ENCODE results near the gene SUPT20HL2.
"Not testable (repeated sequence)": the region's sequence is repeated elsewhere in the genome, so short reads cannot be mapped to it uniquely, and the experiment has no call there.

SUPT20HL2 gene

DNA sequence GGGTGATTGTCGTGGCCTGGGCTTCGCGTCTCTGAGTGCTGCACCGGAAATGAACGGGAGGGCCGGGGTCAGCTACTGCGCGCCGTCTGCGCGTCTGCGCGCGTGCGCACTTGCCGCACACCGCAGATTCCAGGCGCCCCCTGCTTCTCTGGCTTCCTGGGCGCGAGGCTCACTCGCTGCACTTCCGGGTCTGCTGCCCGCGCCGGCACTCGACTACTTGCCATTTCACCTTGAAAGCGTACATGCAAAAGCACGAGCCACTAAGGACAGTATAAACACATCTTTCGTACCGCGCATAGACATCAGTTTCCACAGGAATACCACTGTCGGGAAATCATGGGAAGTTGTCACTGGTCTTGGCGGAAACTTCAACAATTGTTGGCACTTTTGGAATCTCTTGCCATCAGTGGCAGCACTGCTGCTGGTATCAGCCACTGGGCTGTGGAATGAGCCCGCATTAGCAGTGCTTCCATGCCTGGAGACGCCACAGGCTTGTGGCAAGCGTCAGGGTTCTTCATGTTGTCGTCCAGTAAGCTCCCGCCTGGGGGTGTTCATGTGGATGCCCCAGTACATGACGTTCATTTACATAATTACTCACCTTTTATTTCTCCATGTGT is at the start of gene SUPT20HL2:
TSS of gene SUPT20HL2 (minus strand) at position 51 of the 617 bp plus-strand sequence. CDS start 754 bp downstream, outside the sequence.
- no peak for DNase-seq (ENCODE audit: low read depth)

GRCh38 chrX:24362089-24362745 is 48.3 kb upstream of the SUPT20HL2 start:
- DNase-seq (ENCODE audit: low read depth) = not testable (repeated sequence)

DNA sequence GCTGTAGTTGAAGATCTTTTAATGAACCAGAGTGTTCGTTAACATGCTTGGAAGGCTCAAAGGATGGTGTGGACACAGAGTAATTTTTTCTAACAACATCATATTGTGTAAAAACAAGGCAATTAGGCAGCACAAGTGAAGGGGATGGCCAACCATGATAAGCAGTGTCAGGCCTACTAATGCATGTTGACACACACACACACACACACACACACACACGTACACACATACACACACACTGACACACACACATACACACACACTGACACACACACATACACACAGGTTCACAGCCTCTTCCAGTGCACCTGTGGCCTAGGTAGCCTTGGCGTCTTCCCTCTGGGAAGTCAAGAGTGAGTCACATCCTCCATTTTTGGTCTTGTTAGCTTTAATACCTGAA is 46.4 kb upstream of the SUPT20HL2 start, which contains the start of gene SUPT20HL1:
TSS of gene SUPT20HL1 (plus strand) at position 368 of the 400 bp plus-strand sequence. CDS start 2,122 bp downstream, outside the sequence.
- no peak for DNase-seq (ENCODE audit: low read depth)

DNA sequence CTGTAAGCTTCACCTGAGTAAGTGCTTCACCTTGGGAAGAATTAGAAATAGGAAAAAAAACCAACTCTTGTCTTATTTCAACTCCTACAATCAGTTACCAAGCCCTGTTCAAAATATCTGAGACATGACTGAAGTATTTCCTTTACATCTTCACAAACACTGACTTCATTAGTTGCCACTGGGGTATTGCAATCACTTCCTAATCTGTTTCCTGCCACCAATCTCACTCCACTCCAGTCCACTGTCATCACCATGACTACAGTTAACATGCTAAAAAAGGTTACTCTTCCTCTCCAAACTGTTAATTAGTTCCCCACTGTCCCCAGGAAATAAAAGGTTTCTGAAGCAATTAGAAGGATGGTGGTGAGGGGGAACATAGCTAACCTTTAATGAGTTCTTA is 43.2 kb upstream of the SUPT20HL2 start:
- DNase-seq (ENCODE audit: low read depth) = no peak

DNA sequence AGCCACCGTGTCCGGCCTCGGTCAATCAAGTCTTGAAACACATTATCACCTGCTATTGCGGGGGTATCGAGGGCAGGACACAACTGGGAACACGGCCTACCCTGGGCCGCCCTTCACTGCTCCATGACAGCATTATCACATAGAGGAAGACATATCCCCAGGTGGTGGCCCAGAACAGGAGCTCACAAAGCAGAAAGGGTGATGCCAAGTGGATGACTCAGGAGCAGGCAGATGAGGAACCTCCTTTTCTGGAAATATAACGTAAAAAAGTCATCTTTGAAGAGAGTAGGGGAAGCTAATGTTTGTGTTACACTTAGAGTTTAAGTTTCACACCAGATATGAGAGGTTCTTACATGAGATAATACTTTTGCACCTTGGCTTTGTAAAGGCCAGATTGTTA is 41.2 kb upstream of the SUPT20HL2 start:
- DNase-seq (ENCODE audit: low read depth) = no peak

- no peak for DNase-seq (ENCODE audit: low read depth)
Observed at GRCh38 chrX:24350217-24350616, 36.3 kb upstream of the SUPT20HL2 start.

GRCh38 chrX:24347881-24348280 is 34.0 kb upstream of the SUPT20HL2 start:
- no peak for DNase-seq (ENCODE audit: low read depth)

GRCh38 chrX:24343719-24344118 is 29.9 kb upstream of the SUPT20HL2 start:
- DNase-seq (ENCODE audit: low read depth) = no peak

- no peak for DNase-seq (ENCODE audit: low read depth)
Observed at GRCh38 chrX:24341795-24342194, 27.9 kb upstream of the SUPT20HL2 start.

DNA sequence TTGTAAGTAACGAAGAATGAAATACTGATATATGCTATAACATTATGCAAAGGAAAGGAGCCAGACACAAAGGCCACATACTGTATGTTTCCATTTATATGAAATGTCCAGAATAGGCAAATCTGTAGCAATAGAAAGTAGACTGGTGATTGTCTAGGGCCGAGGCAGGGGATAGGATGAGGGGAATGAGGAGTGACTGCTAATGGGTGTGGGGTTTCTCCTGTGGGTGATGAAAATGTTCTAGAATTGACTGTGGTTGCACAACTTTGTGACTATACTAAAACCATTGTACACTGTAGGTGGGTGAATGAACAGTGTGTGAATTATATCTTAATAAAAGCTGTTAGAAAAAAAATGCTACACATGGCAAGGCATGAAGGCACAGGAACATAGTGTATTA is 26.6 kb upstream of the SUPT20HL2 start:
- no peak for DNase-seq (ENCODE audit: low read depth)

DNA sequence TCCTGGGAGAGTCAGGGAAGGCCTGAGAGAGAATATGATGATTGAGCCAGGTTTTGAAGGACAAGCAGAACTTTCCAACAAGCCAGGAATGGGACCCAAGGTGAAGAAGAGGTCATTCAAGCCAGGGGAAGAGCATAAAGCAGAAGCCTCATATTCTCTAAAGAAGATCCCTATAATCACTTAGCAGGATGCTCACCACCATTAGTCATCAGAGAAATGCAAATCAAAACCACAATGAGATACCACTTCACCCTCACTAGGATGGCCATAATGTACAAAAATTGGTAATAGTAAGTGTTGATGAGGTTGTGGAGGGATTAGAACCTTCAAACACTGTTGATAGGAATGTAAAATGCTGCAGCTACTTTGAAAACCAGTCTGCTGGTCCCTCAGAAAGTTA is 26.0 kb upstream of the SUPT20HL2 start:
- DNase-seq (ENCODE audit: low read depth) = no peak

DNA sequence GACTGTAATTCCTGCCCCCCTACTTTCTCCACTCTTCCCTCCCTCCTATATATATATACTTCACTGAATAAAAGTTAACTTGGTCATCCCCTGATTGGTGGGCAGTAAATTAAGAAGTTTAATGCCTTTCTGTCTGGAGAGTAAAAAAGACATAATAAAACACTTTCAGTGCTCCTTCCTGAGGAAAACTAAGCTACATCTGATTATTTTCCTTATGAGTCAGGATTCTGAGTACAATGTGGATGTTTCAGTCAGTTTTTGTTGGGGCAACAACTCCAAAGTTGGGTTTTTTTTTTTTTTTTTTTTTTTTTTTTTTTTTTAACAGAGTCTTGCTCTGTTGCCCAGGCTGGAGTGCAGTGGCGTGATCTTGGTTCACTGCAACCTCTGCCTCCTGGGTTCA is 22.0 kb upstream of the SUPT20HL2 start:
- DNase-seq (ENCODE audit: low read depth) = no peak

- DNase-seq (ENCODE audit: low read depth) = no peak
Observed at GRCh38 chrX:24334461-24334860, 20.6 kb upstream of the SUPT20HL2 start.

DNA sequence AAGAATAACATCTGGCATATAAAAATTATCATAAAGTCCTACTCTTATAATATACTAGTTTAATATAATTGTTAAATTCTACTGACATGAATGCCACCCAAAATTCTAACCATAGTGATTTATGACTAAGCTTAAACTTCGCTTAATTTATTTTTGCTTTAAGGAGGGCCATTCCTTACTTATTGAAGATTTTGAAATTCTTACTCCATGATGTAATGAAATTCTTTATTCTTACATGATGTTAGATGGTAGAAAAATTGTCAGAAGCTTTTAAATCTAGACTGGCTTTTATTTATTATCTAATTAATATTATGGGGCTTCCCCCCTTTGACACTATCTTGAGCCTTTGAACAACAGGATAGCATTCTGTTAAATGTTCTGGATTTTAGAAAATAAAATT is 19.5 kb upstream of the SUPT20HL2 start:
- no peak for DNase-seq (ENCODE audit: low read depth)

DNA sequence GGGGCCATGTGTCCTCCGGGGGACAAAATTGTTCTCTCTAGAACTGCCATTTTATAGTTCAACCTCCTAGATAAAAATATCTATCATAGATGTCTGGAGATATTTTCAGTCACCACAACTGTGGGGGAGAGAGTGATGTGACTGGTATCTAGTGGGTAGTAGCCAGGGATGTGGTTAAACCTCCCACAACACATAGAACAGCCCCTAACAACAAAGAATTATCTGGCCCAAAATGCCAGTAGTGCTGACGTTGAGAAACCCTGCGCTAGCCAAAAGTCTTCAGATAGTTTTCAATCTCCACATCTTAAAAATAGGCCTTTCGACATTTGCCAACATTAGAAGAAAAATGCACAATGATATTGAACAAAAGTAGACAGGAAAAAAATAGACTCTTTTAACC is 19.0 kb upstream of the SUPT20HL2 start:
- DNase-seq (ENCODE audit: low read depth) = no peak

- DNase-seq (ENCODE audit: low read depth) = no peak
Observed at GRCh38 chrX:24325231-24325630, 11.4 kb upstream of the SUPT20HL2 start.

- DNase-seq (ENCODE audit: low read depth) = no peak
Observed at GRCh38 chrX:24321741-24322395, 8.0 kb upstream of the SUPT20HL2 start.

GRCh38 chrX:24317567-24317966 is 3.7 kb upstream of the SUPT20HL2 start:
- no peak for DNase-seq (ENCODE audit: low read depth)

GRCh38 chrX:24316111-24316510 is 2.2 kb upstream of the SUPT20HL2 start:
- no peak for DNase-seq (ENCODE audit: low read depth)

GRCh38 chrX:24312249-24312607 is 1.6 kb downstream of the SUPT20HL2 start:
- DNase-seq (ENCODE audit: low read depth) = not testable (repeated sequence)

DNA sequence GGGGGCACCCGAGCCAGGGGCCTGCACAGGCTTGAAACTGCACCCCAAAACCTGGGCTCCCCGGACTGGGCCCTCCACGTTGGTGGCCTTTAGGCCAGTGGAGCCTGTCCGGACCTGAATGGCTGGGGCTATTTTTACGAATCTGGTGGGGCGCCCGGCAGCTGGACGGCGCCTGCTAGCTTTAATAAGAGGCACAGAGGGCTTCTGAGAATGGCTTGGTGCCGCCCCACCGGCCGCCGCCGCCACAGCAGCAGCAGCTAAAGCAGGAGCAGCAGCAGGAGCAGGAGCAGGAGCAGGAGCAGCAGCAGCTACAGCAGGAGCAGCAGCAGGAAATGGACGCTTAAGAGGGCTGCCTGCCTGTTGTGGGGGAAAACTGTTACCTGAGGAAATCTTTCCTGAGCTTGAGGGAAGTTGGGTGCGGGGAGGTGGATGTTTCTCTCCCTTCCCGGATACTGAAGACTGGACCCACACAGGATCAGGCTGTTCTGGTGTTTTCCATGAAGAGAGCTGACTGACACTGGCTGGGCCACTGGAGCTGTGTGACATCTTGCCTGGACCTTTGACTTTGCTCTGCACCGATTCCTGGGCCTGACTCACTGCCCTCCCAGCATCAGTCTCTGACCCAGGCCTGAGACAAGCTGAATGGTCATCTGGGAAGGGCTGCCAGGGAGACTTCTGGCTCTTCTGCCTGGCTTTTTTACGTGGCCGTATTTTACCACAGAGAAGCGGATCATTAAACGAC is 2.2 kb downstream of the SUPT20HL2 start:
- not testable (repeated sequence) for DNase-seq (ENCODE audit: low read depth)

DNA sequence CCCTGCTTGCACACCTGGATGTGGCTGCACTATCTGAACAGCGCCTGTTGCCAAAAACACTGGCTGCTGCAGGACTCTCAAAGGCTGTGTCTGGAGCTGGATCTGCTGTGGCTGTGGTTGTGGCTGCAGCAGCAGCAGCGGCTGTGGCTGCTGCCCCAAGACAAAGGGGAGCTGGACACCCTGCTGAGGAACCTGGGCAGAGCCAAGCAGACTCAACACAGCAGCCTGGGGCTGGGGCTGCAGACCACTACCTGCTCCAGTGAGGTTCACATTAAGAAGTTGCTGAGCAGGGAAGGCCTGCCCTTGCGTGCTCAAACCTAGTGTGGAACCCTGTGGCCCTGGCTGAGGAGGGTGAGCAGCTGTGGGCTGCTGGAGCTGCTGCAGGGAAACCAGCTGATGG is 3.0 kb downstream of the SUPT20HL2 start:
- DNase-seq (ENCODE audit: low read depth) = not testable (repeated sequence)

Measured in stimulated activated CD8-positive, alpha-beta memory T cell treated with anti-CD3 and anti-CD28 coated beads, Interleukin-12 subunit alpha, Interleukin-12 subunit beta, amount 100 ng/mL, for 4 hours (primary cell).